SU-DHL-6 (cell line): ENCODE measurements around the gene POC1B.

Experiments used
- CTCF ChIP-seq: fragments of 200-600 bp; sonication (generic); IDR thresholded peaks from one replicate; pipeline ENCODE4 v1.5.1; 2017; ENCODE audit warnings: antibody characterized with exemption, mild to moderate bottlenecking, low read length, moderate library complexity; ENCODE audit not compliant: insufficient read depth, poor library complexity, severe bottlenecking
- EZH2phosphoT487 ChIP-seq: fragments of 200-600 bp; sonication (generic), shearing (Covaris generic); conservative IDR thresholded peaks from 2 replicates; pipeline ENCODE4 v1.6.1; 2018; ENCODE audit warnings: mild to moderate bottlenecking, antibody characterized with exemption, low read length, moderate library complexity, mixed read lengths

- no peak for TF ChIP-seq CTCF
- no peak for TF ChIP-seq EZH2phosphoT487
Observed at GRCh38 chr12:89439941-89440340, 85.9 kb downstream of the POC1B start.
